HL-60 (cell line): Measurements from ENCODE around the gene GLYATL1B.
A peak's percentile ranks its signal among the peaks of the same experiment; 100 is the strongest.
"Not testable (repeated sequence)": the region's sequence is repeated elsewhere in the genome, so short reads cannot be mapped to it uniquely, and the experiment has no call there.

Experiments used
- DNase-seq, 2 experiments: peaks; one replicate each; pipeline ENCODE4 v3.0.0-alpha.2; 2010 to 2020; ENCODE audit warnings: low read depth in 1 of 2, low spot score in 1 of 2
- H3K27ac ChIP-seq: fragments of 250-450 bp; sonication (Bioruptor Pico); replicated peaks from 2 replicates; pipeline ENCODE4 v1.5.1; 2020; ENCODE audit warnings: mild to moderate bottlenecking, moderate library complexity
- H3K27me3 ChIP-seq: fragments of 250-450 bp; sonication (Bioruptor Pico); 2 replicates; pipeline ENCODE4 v1.5.1; 2021; ENCODE audit warnings: mild to moderate bottlenecking, moderate library complexity; ENCODE audit not compliant: insufficient read depth, poor library complexity, severe bottlenecking
- H3K4me3 ChIP-seq: replicated peaks from 2 replicates; pipeline ENCODE4 v1.5.1; 2011; ENCODE audit warnings: mild to moderate bottlenecking, control low read depth, low read length; ENCODE audit not compliant: insufficient read depth
- CTCF ChIP-seq: IDR thresholded peaks from one replicate; pipeline ENCODE4 v1.5.1; 2011; ENCODE audit warnings: low read length, control low read depth, inconsistent platforms; ENCODE audit not compliant: insufficient read depth
- GABPA ChIP-seq: IDR thresholded peaks from 2 replicates; pipeline ENCODE4 v1.6.1; 2012; ENCODE audit warnings: low read depth
- POLR2AphosphoS5 ChIP-seq: IDR thresholded peaks from 2 replicates; pipeline ENCODE4 v1.6.1; 2012; ENCODE audit warnings: low read depth
- REST ChIP-seq: IDR thresholded peaks from 2 replicates; pipeline ENCODE4 v1.6.1; 2012; ENCODE audit warnings: low read depth; ENCODE audit not compliant: insufficient replicate concordance
- SPI1 ChIP-seq: IDR thresholded peaks from 2 replicates; pipeline ENCODE4 v1.6.1; 2012; ENCODE audit warnings: low read depth, mild to moderate bottlenecking, borderline replicate concordance

Gene GLYATL1B

GRCh38 chr11:59136551-59136950 lies 50.4 kb downstream of the GLYATL1B start:
- TF ChIP-seq SPI1, result peak; percentile 26; the same call in 1 of the 2 replicates
- H3K27ac ChIP-seq, DNase-seq, H3K4me3 ChIP-seq, H3K27me3 ChIP-seq: not testable (repeated sequence)

GRCh38 chr11:59137190-59137589 lies 51.1 kb downstream of the GLYATL1B start:
- no peak overlapping the region for H3K27ac ChIP-seq
- DNase-seq, result no peak
- no peaks in the 10 kb centered on the region for H3K27me3 ChIP-seq
- no peak overlapping the region for H3K4me3 ChIP-seq
- TF ChIP-seq POLR2AphosphoS5, result no peak
- no peak for TF ChIP-seq GABPA
- TF ChIP-seq SPI1, result no peak
- no peak for TF ChIP-seq CTCF
- TF ChIP-seq REST, result no peak

- H3K27ac ChIP-seq, result no peak overlapping the region
- DNase-seq, result no peak
- TF ChIP-seq CTCF, result no peak
- TF ChIP-seq GABPA, result no peak
- no peak for TF ChIP-seq SPI1
- no peak for TF ChIP-seq REST
- H3K27me3 ChIP-seq, result no peaks in the 10 kb centered on the region
- H3K4me3 ChIP-seq, result no peak overlapping the region
Observed at GRCh38 chr11:59138643-59139042, 52.5 kb downstream of the GLYATL1B start.

GRCh38 chr11:59141191-59141590 lies 55.1 kb downstream of the GLYATL1B start:
- no peak overlapping the region for H3K4me3 ChIP-seq

GRCh38 chr11:59141673-59142460 lies 55.8 kb downstream of the GLYATL1B start:
- Histone ChIP-seq H3K4me3 (peak overlapping the region; percentile 95), H3K27me3 (no peaks in the 10 kb centered on the region), H3K27ac (peak overlapping the region; percentile 78)
- DNase-seq, result no peak
- TF ChIP-seq SPI1 (no peak), POLR2AphosphoS5 (no peak), REST (no peak), GABPA (no peak), CTCF (no peak)

More at GRCh38 chr11:59141191-59141590, 55.1 kb downstream of the GLYATL1B start:
- Histone ChIP-seq H3K27ac (no peak overlapping the region), H3K27me3 (no peaks in the 10 kb centered on the region)
- TF ChIP-seq GABPA, result no peak
- TF ChIP-seq POLR2AphosphoS5, result no peak
- TF ChIP-seq SPI1, result no peak
- no peak for DNase-seq
